HepG2 (cell line): Measurements from ENCODE around the gene RUNDC1. TPM values are rescaled to one million over a fixed set of nuclear protein-coding genes. Genes with fewer than 3 reads are reported as not detected.
A peak's percentile ranks its signal among the peaks of the same experiment; 100 is the strongest.

ENCODE experiments used
- MIER3 ChIP-seq: IDR thresholded peaks from 2 replicates; pipeline ENCODE4 v1.6.1; 2016; ENCODE audit warnings: missing compliant biosample characterization, borderline replicate concordance
- NAIF1 ChIP-seq: sonication (generic); formaldehyde crosslinking; IDR thresholded peaks from 2 replicates; pipeline ENCODE4 v1.5.0; 2020; ENCODE audit warnings: mild to moderate bottlenecking, missing genetic modification reagents, borderline replicate concordance
- NCOA2 ChIP-seq: sonication (generic); formaldehyde crosslinking; IDR thresholded peaks from 2 replicates; pipeline ENCODE4 v1.8.0; 2022; ENCODE audit warnings: inconsistent platforms
- NFKB2 ChIP-seq: sonication (generic); formaldehyde crosslinking; IDR thresholded peaks from 2 replicates; pipeline ENCODE4 v1.4.0; 2020; ENCODE audit warnings: missing genetic modification reagents, borderline replicate concordance
- NONO ChIP-seq, 2 experiments: fragments of 450-650 bp in 1 of 2; sonication (generic) in 1 of 2; formaldehyde crosslinking in 1 of 2; IDR thresholded peaks in 1 of 2; conservative IDR thresholded peaks in 1 of 2; 2 replicates each; pipeline versions ENCODE4 v1.6.1 to v1.8.0; 2017 to 2022; ENCODE audit warnings: mild to moderate bottlenecking in 1 of 2, missing genetic modification reagents in 1 of 2, moderate library complexity in 1 of 2
- NR2F6 ChIP-seq, 2 experiments: IDR thresholded peaks; 2 replicates each; pipeline ENCODE4 v1.6.1; 2016; ENCODE audit warnings: antibody characterized with exemption in 1 of 2, mild to moderate bottlenecking in 1 of 2
- PRMT3 ChIP-seq: sonication (generic); formaldehyde crosslinking; IDR thresholded peaks from 2 replicates; pipeline ENCODE4 v1.8.1; 2022; ENCODE audit warnings: low read depth, mild to moderate bottlenecking, moderate library complexity, missing genetic modification reagents, borderline replicate concordance
- TBP ChIP-seq: sonication (generic); formaldehyde crosslinking; IDR thresholded peaks from 2 replicates; pipeline ENCODE4 v1.5.0; 2020; ENCODE audit warnings: missing genetic modification reagents
- ZFP82 ChIP-seq: sonication (generic); formaldehyde crosslinking; IDR thresholded peaks from 2 replicates; pipeline ENCODE4 v1.5.1; 2020; ENCODE audit warnings: mild to moderate bottlenecking, missing genetic modification reagents, borderline replicate concordance
- ZNF749 ChIP-seq: sonication (generic); formaldehyde crosslinking; IDR thresholded peaks from 2 replicates; pipeline ENCODE4 v1.8.0; 2022; ENCODE audit warnings: mild to moderate bottlenecking, missing genetic modification reagents, moderate library complexity, borderline replicate concordance
- polyA plus RNA-seq, 8 experiments: library from polyadenylated mRNA; depleted of rRNA in 3 of 8; stranded (reverse) in 7 of 8; unstranded in 1 of 8; fragments of >200 nt; fragmentation: Illumina TruSeq in 4 of 8; extraction: Trizol in 4 of 8; gene quantifications; 2 replicates each; pipeline versions ENCODE4 v1.2.1 to v1.2.3, GENCODE V29; 2011 to 2016; ENCODE audit warnings: low read depth in 4 of 8, missing spikeins in 1 of 8, mixed read lengths in 1 of 8; ENCODE audit not compliant: insufficient read depth in 1 of 8
- total RNA-seq, 5 experiments: library from RNA; depleted of rRNA; stranded (reverse); fragments of >200 nt; fragmentation: Illumina TruSeq; extraction: Trizol; gene quantifications; 2 replicates each; pipeline ENCODE4 v1.2.3, GENCODE V29; 2016; ENCODE audit warnings: low read depth in 1 of 5
- TF ChIP-seq, protein P1 (sequence below), 2 experiments: sonication (generic) in 1 of 2; formaldehyde crosslinking in 1 of 2; IDR thresholded peaks; 2 replicates each; pipeline versions ENCODE4 v1.6.1 to v1.9.0; 2014 to 2022; ENCODE audit warnings: antibody characterized with exemption in 1 of 2, borderline replicate concordance in 1 of 2, inconsistent platforms in 1 of 2, low read depth in 1 of 2, missing genetic modification reagents in 1 of 2
- TF ChIP-seq, protein P2 (sequence below): sonication (generic); formaldehyde crosslinking; IDR thresholded peaks from 2 replicates; pipeline ENCODE4 v1.8.0; 2022; ENCODE audit warnings: low read depth, missing genetic modification reagents
- TF ChIP-seq, protein P3 (sequence below): sonication (generic); formaldehyde crosslinking; conservative IDR thresholded peaks from 2 replicates; pipeline ENCODE4 v1.4.0; 2020; ENCODE audit warnings: missing genetic modification reagents
- TF ChIP-seq, protein P4 (sequence below): sonication (generic); formaldehyde crosslinking; IDR thresholded peaks from 2 replicates; pipeline ENCODE4 v1.9.0; 2021; ENCODE audit warnings: mild to moderate bottlenecking, missing genetic modification reagents

The RUNDC1 gene
- total and polyA plus RNA-seq, 2 of the 13 experiments (the other 11 are each of a cell fraction or from before 2014, with no cell fraction given) = 10.3 to 11.4 TPM

DNA sequence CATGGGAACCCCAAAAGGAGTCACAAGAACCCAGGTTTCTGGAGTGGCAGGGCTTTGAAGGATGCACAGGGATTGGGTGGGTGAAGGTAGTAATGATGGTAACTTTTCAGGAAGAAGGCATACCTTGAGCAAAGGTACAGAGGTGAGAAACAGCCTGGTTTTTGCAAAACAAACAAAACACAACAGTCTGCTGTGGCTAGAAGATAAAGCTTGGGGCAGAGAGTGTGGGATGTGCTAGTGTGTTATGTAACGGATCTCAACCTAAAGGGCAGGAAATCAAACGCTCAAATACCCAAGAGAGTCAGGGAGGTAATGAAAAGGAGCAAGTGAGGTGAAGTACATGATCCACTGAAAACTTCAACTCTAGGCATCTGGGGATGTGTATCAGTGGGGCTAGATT, 5.1 kb upstream of the RUNDC1 start (continued):
- TF ChIP-seq, protein P1, sequence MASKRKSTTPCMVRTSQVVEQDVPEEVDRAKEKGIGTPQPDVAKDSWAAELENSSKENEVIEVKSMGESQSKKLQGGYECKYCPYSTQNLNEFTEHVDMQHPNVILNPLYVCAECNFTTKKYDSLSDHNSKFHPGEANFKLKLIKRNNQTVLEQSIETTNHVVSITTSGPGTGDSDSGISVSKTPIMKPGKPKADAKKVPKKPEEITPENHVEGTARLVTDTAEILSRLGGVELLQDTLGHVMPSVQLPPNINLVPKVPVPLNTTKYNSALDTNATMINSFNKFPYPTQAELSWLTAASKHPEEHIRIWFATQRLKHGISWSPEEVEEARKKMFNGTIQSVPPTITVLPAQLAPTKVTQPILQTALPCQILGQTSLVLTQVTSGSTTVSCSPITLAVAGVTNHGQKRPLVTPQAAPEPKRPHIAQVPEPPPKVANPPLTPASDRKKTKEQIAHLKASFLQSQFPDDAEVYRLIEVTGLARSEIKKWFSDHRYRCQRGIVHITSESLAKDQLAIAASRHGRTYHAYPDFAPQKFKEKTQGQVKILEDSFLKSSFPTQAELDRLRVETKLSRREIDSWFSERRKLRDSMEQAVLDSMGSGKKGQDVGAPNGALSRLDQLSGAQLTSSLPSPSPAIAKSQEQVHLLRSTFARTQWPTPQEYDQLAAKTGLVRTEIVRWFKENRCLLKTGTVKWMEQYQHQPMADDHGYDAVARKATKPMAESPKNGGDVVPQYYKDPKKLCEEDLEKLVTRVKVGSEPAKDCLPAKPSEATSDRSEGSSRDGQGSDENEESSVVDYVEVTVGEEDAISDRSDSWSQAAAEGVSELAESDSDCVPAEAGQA (IDR thresholded peaks at IDR 0.05; ENCODE audit: low read depth) = no peak
- TF ChIP-seq, protein P1 (CRISPR knock-in tag; IDR thresholded peaks at IDR 0.05; ENCODE audit: borderline replicate concordance) = no peak
- TF ChIP-seq NONO (IDR thresholded peaks at IDR 0.05) (no peak), NONO (CRISPR knock-in tag; conservative IDR thresholded peaks at IDR 0.05) (no peak), ZNF749 (no peak), TBP (CRISPR knock-in tag) (no peak), ZFP82 (CRISPR knock-in tag) (no peak), NR2F6 (IDR thresholded peaks at IDR 0.05) (no peak), NR2F6 (CRISPR knock-in tag; IDR thresholded peaks at IDR 0.05) (peak; percentile 64), PRMT3 (CRISPR knock-in tag) (no peak), NAIF1 (CRISPR knock-in tag) (no peak), MIER3 (CRISPR knock-in tag) (no peak), NCOA2 (CRISPR knock-in tag) (0 out of 2 replicates have a peak, but pooled peaks have one; percentile 10), NFKB2 (CRISPR knock-in tag) (no peak)
- TF ChIP-seq, protein P2, sequence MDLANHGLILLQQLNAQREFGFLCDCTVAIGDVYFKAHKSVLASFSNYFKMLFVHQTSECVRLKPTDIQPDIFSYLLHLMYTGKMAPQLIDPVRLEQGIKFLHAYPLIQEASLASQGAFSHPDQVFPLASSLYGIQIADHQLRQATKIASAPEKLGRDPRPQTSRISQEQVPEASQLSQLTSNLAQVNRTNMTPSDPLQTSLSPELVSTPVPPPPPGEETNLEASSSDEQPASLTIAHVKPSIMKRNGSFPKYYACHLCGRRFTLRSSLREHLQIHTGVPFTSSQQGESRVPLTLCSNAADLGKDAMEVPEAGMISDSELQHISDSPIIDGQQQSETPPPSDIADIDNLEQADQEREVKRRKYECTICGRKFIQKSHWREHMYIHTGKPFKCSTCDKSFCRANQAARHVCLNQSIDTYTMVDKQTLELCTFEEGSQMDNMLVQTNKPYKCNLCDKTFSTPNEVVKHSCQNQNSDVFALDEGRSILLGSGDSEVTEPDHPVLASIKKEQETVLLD (CRISPR knock-in tag) = no peak
- TF ChIP-seq, protein P3, sequence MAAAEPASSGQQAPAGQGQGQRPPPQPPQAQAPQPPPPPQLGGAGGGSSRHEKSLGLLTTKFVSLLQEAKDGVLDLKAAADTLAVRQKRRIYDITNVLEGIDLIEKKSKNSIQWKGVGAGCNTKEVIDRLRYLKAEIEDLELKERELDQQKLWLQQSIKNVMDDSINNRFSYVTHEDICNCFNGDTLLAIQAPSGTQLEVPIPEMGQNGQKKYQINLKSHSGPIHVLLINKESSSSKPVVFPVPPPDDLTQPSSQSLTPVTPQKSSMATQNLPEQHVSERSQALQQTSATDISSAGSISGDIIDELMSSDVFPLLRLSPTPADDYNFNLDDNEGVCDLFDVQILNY = no peak
- TF ChIP-seq, protein P4, sequence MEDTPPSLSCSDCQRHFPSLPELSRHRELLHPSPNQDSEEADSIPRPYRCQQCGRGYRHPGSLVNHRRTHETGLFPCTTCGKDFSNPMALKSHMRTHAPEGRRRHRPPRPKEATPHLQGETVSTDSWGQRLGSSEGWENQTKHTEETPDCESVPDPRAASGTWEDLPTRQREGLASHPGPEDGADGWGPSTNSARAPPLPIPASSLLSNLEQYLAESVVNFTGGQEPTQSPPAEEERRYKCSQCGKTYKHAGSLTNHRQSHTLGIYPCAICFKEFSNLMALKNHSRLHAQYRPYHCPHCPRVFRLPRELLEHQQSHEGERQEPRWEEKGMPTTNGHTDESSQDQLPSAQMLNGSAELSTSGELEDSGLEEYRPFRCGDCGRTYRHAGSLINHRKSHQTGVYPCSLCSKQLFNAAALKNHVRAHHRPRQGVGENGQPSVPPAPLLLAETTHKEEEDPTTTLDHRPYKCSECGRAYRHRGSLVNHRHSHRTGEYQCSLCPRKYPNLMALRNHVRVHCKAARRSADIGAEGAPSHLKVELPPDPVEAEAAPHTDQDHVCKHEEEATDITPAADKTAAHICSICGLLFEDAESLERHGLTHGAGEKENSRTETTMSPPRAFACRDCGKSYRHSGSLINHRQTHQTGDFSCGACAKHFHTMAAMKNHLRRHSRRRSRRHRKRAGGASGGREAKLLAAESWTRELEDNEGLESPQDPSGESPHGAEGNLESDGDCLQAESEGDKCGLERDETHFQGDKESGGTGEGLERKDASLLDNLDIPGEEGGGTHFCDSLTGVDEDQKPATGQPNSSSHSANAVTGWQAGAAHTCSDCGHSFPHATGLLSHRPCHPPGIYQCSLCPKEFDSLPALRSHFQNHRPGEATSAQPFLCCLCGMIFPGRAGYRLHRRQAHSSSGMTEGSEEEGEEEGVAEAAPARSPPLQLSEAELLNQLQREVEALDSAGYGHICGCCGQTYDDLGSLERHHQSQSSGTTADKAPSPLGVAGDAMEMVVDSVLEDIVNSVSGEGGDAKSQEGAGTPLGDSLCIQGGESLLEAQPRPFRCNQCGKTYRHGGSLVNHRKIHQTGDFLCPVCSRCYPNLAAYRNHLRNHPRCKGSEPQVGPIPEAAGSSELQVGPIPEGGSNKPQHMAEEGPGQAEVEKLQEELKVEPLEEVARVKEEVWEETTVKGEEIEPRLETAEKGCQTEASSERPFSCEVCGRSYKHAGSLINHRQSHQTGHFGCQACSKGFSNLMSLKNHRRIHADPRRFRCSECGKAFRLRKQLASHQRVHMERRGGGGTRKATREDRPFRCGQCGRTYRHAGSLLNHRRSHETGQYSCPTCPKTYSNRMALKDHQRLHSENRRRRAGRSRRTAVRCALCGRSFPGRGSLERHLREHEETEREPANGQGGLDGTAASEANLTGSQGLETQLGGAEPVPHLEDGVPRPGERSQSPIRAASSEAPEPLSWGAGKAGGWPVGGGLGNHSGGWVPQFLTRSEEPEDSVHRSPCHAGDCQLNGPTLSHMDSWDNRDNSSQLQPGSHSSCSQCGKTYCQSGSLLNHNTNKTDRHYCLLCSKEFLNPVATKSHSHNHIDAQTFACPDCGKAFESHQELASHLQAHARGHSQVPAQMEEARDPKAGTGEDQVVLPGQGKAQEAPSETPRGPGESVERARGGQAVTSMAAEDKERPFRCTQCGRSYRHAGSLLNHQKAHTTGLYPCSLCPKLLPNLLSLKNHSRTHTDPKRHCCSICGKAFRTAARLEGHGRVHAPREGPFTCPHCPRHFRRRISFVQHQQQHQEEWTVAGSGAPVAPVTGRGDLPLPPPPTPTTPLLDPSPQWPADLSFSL (CRISPR knock-in tag) = no peak
